ENCODE results near the gene OGDH.

- TF ChIP-seq CTCF (IDR thresholded peaks at IDR 0.05; ENCODE audit: low read depth, low read length, missing input control) (no peak), RAD21 (IDR thresholded peaks at IDR 0.05) (no peak), REST (IDR thresholded peaks at IDR 0.05) (no peak), JUND (IDR thresholded peaks at IDR 0.05) (no peak)
- TF ChIP-seq, protein P1, sequence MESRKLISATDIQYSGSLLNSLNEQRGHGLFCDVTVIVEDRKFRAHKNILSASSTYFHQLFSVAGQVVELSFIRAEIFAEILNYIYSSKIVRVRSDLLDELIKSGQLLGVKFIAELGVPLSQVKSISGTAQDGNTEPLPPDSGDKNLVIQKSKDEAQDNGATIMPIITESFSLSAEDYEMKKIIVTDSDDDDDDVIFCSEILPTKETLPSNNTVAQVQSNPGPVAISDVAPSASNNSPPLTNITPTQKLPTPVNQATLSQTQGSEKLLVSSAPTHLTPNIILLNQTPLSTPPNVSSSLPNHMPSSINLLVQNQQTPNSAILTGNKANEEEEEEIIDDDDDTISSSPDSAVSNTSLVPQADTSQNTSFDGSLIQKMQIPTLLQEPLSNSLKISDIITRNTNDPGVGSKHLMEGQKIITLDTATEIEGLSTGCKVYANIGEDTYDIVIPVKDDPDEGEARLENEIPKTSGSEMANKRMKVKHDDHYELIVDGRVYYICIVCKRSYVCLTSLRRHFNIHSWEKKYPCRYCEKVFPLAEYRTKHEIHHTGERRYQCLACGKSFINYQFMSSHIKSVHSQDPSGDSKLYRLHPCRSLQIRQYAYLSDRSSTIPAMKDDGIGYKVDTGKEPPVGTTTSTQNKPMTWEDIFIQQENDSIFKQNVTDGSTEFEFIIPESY (IDR thresholded peaks at IDR 0.05): no peak
Observed at GRCh38 chr7:44616545-44616944, 10.1 kb downstream of the OGDH start.
